ENCODE measurements around the gene SCPEP1. TPM values are rescaled to one million over a fixed set of nuclear protein-coding genes. Genes with fewer than 3 reads are reported as not detected.
A peak's percentile ranks its signal among the peaks of the same experiment; 100 is the strongest.

The SCPEP1 gene
- total RNA-seq, 4 donors from 2014 or later = 13.1 to 39.7 (median 20.3) TPM

DNA sequence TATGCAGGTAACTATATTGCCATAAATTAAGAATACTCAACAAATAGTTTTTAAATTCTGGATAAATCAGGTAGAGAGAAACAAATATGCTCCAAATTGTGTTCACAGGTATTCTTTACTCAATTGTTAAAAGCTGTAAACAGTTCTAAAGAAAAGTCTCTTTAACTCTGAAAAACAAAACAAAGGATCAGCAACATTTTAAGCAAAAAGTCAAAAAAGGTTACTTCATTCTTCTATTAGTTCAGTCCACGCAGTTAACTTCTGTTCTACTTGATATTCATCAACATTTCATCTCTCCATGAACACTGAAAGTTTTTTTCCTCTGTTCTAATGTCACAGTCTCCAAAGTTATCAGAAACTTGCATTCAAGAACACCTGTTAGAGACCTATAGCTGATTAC is 47.9 kb downstream of the SCPEP1 start:
- in situ Hi-C loops (cut with MboI; ENCODE audit: low pct_ligation_motif_present in 1 of 4, low pct_unique_long_range_greater_than_20kb in 1 of 4, low sequenced_read_pairs in 3 of 4) = no loop called here
- intact Hi-C loops (cut with DNase I; ENCODE audit: low total_unique reads) = no loop called here

GRCh38 chr17:57027852-57028251 is 49.9 kb downstream of the SCPEP1 start:
- TF ChIP-seq POLR2A (IDR thresholded peaks at IDR 0.05) (no peak), EP300 (IDR thresholded peaks at IDR 0.05; ENCODE audit: low read depth) (no peak), POLR2AphosphoS5 (IDR thresholded peaks at IDR 0.05) (no peak), CTCF (IDR thresholded peaks at IDR 0.05) (no peak)
- in situ Hi-C loops (cut with MboI; ENCODE audit: low pct_ligation_motif_present in 1 of 4, low pct_unique_long_range_greater_than_20kb in 1 of 4, low sequenced_read_pairs in 3 of 4) (no loop called here), intact Hi-C loops (cut with DNase I; ENCODE audit: low total_unique reads) (no loop called here)
- H3K4me1 ChIP-seq = peaks cover 4 to 11% (median 9%) of the 10 kb centered on the region in 4 donors
- H3K27me3 ChIP-seq = no peaks in the 10 kb centered on the region
- H3K9me3 ChIP-seq = peaks cover 0 to 3% of the 10 kb centered on the region in 2 donors
- no peak for DNase-seq
- WGBS, 2 donors (ENCODE audit: low coverage in 1 of 2) = 88% methylated on average over 1 of the region's 1 CpG; no CpG with 5 or more reads in 1 of the 2 donors
- no peak overlapping the region for H3K4me3 ChIP-seq
- H3K36me3 ChIP-seq = no peaks in the 10 kb centered on the region
- H3K27ac ChIP-seq = no peak overlapping the region

More for the DNA sequence above, 47.9 kb downstream of the SCPEP1 start:
- TF ChIP-seq POLR2AphosphoS5 (IDR thresholded peaks at IDR 0.05) (no peak), CTCF (IDR thresholded peaks at IDR 0.05) (no peak), EP300 (IDR thresholded peaks at IDR 0.05; ENCODE audit: low read depth) (no peak), POLR2A (IDR thresholded peaks at IDR 0.05) (no peak)
- 67 to 87% methylated on average over 1 of the region's 1 CpG for WGBS, 2 donors (ENCODE audit: low coverage in 1 of 2)
- H3K27me3 ChIP-seq = no peaks in the 10 kb centered on the region
- H3K27ac ChIP-seq = no peak overlapping the region
- peaks cover 0 to 3% of the 10 kb centered on the region in 2 donors for H3K9me3 ChIP-seq
- H3K36me3 ChIP-seq = no peaks in the 10 kb centered on the region
- H3K4me3 ChIP-seq = no peak overlapping the region
- H3K4me1 ChIP-seq = peaks cover 0 to 18% (median 9%) of the 10 kb centered on the region in 4 donors
- DNase-seq = no peak

- DNase-seq = peak; percentile 70
- Histone ChIP-seq H3K4me1 (peaks cover 9 to 56% (median 48%) of the 10 kb centered on the region in 4 donors), H3K36me3 (no peaks in the 10 kb centered on the region), H3K9me3 (no peaks in the 10 kb centered on the region), H3K27ac (peak overlapping the region; percentile 82 to 92 (median 88)), H3K27me3 (no peaks in the 10 kb centered on the region), H3K4me3 (peak overlapping the region in 1 of 4 donors; percentile 11)
- WGBS, 2 donors (ENCODE audit: low coverage in 1 of 2) = 32 to 42% methylated on average over 7 to 8 of the region's 8 CpGs
- intact Hi-C loops (cut with DNase I; ENCODE audit: low total_unique reads) (no loop called here), in situ Hi-C loops (cut with MboI; ENCODE audit: low pct_ligation_motif_present in 1 of 4, low pct_unique_long_range_greater_than_20kb in 1 of 4, low sequenced_read_pairs in 3 of 4) (no loop called here)
- TF ChIP-seq EP300 (IDR thresholded peaks at IDR 0.05; ENCODE audit: low read depth) (no peak), CTCF (IDR thresholded peaks at IDR 0.05) (peak in 1 of 5 experiments; percentile 12), POLR2A (IDR thresholded peaks at IDR 0.05) (no peak), POLR2AphosphoS5 (IDR thresholded peaks at IDR 0.05) (peak; percentile 47 to 75 (median 70))
These were observed 54.4 kb downstream of the SCPEP1 start for GRCh38 chr17:57032343-57032742.

- TF ChIP-seq EP300 (IDR thresholded peaks at IDR 0.05; ENCODE audit: low read depth) (no peak), POLR2A (IDR thresholded peaks at IDR 0.05) (no peak), POLR2AphosphoS5 (IDR thresholded peaks at IDR 0.05) (peak in 1 of 3 donors; percentile 55)
- Histone ChIP-seq H3K9me3 (no peaks in the 10 kb centered on the region), H3K4me1 (peaks cover 9 to 65% (median 49%) of the 10 kb centered on the region in 4 donors), H3K4me3 (no peak overlapping the region), H3K36me3 (no peaks in the 10 kb centered on the region), H3K27ac (peak overlapping the region; percentile 82 to 92 (median 88)), H3K27me3 (no peaks in the 10 kb centered on the region)
- in situ Hi-C loops (cut with MboI; ENCODE audit: low pct_ligation_motif_present in 1 of 4, low pct_unique_long_range_greater_than_20kb in 1 of 4, low sequenced_read_pairs in 3 of 4) (no loop called here), intact Hi-C loops (cut with DNase I; ENCODE audit: low total_unique reads) (no loop called here)
- 16 to 20% methylated on average over 3 of the region's 3 CpGs for WGBS, 2 donors (ENCODE audit: low coverage in 1 of 2)
- DNase-seq = no peak
These were observed 55.4 kb downstream of the SCPEP1 start for GRCh38 chr17:57033296-57033695.

All from transverse colon (tissue), 4 donors.